GM13976 (cell line): ENCODE data around the gene TMEM270.
"Not testable (repeated sequence)": the region's sequence is repeated elsewhere in the genome, so short reads cannot be mapped to it uniquely, and the experiment has no call there.

Source experiments
- DNase-seq: peaks from one replicate; pipeline ENCODE4 v3.0.0; 2012; ENCODE audit warnings: low spot score
- CTCF ChIP-seq: IDR thresholded peaks from 2 replicates; pipeline ENCODE4 v1.5.1; 2012; ENCODE audit warnings: borderline replicate concordance, mild to moderate bottlenecking; ENCODE audit not compliant: insufficient read depth; ENCODE audit errors: extremely low read depth, missing control alignments, control extremely low read depth
- in situ Hi-C: fragments of 300-500 bp; cut with MboI; formaldehyde crosslinking; loops from one replicate; pipeline ENCODE4 v1.12.0; 2022; ENCODE audit warnings: low sequenced_read_pairs, mixed read lengths, inconsistent platforms; ENCODE audit not compliant: unreplicated experiment

TMEM270 gene

GRCh38 chr7:73879977-73880681 is 19.2 kb downstream of the TMEM270 start:
- TF ChIP-seq CTCF, result no peak

GRCh38 chr7:73880755-73881328 is 19.9 kb downstream of the TMEM270 start:
- in situ Hi-C loops, result no loop called here
- no peak for TF ChIP-seq CTCF

More at GRCh38 chr7:73879977-73880681, 19.2 kb downstream of the TMEM270 start:
- in situ Hi-C loops, result no loop called here
- no peak for DNase-seq

GRCh38 chr7:73881352-73882046 is 20.5 kb downstream of the TMEM270 start:
- in situ Hi-C loops, result no loop called here
- DNase-seq, result no peak
- no peak for TF ChIP-seq CTCF

More at GRCh38 chr7:73880755-73881328, 19.9 kb downstream of the TMEM270 start:
- no peak for DNase-seq

GRCh38 chr7:73882047-73882402 is 21.1 kb downstream of the TMEM270 start:
- no peak for TF ChIP-seq CTCF
- DNase-seq, result no peak
- in situ Hi-C loops, result no loop called here

GRCh38 chr7:73884867-73885422 is 24.0 kb downstream of the TMEM270 start:
- in situ Hi-C loops, DNase-seq: not testable (repeated sequence)

GRCh38 chr7:73885433-73885974 is 24.5 kb downstream of the TMEM270 start:
- DNase-seq, result no peak
- TF ChIP-seq CTCF, result no peak
- in situ Hi-C loops, result no loop called here
